ENCODE results near the gene SAMD9L.

GRCh38 chr7:93146472-93147141 lies 1.6 kb downstream of the SAMD9L start:
- TF ChIP-seq POLR2A (IDR thresholded peaks at IDR 0.05) = no peak
- TF ChIP-seq, protein P1, sequence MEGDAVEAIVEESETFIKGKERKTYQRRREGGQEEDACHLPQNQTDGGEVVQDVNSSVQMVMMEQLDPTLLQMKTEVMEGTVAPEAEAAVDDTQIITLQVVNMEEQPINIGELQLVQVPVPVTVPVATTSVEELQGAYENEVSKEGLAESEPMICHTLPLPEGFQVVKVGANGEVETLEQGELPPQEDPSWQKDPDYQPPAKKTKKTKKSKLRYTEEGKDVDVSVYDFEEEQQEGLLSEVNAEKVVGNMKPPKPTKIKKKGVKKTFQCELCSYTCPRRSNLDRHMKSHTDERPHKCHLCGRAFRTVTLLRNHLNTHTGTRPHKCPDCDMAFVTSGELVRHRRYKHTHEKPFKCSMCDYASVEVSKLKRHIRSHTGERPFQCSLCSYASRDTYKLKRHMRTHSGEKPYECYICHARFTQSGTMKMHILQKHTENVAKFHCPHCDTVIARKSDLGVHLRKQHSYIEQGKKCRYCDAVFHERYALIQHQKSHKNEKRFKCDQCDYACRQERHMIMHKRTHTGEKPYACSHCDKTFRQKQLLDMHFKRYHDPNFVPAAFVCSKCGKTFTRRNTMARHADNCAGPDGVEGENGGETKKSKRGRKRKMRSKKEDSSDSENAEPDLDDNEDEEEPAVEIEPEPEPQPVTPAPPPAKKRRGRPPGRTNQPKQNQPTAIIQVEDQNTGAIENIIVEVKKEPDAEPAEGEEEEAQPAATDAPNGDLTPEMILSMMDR (IDR thresholded peaks at IDR 0.05) = no peak

Data from sigmoid colon (tissue), 3 donors.